SK-N-SH treated with all-trans-retinoic acid at 6 μM for 48 hours (cell line): ENCODE measurements around the gene LMAN2L.
A peak's percentile ranks its signal among the peaks of the same experiment; 100 is the strongest.

Source experiments
- ATAC-seq: fragments of 200-7000 bp; cut with Tn5 transposase; 3 replicates; pipeline ENCODE4 v1.9.1; 2020; ENCODE audit warnings: mild to moderate bottlenecking, moderate library complexity
- BACH2 ChIP-seq: fragments of 250-450 bp; sonication (Bioruptor Pico); IDR thresholded peaks from 2 replicates; pipeline ENCODE4 v1.9.0; 2021; ENCODE audit warnings: mild to moderate bottlenecking, borderline replicate concordance
- CREB5 ChIP-seq: fragments of 250-450 bp; sonication (Bioruptor Pico); IDR thresholded peaks from 2 replicates; pipeline ENCODE4 v1.5.1; 2020; ENCODE audit warnings: low read depth, mild to moderate bottlenecking, moderate library complexity
- CSDC2 ChIP-seq: fragments of 250-450 bp; sonication (Bioruptor Pico); IDR thresholded peaks from 2 replicates; pipeline ENCODE4 v1.5.0; 2020; ENCODE audit warnings: mild to moderate bottlenecking, moderate library complexity
- CSRNP3 ChIP-seq: fragments of 250-450 bp; sonication (Bioruptor Pico); IDR thresholded peaks from 2 replicates; pipeline ENCODE4 v1.5.1; 2021; ENCODE audit warnings: mild to moderate bottlenecking, moderate library complexity
- GLIS3 ChIP-seq: fragments of 250-450 bp; sonication (Bioruptor Pico); IDR thresholded peaks from 2 replicates; pipeline ENCODE4 v1.5.0; 2020; ENCODE audit warnings: mild to moderate bottlenecking, moderate library complexity
- ISL1 ChIP-seq: fragments of 250-450 bp; sonication (Bioruptor Pico); IDR thresholded peaks from 2 replicates; pipeline ENCODE4 v2.1.2; 2022; ENCODE audit warnings: mild to moderate bottlenecking, moderate library complexity
- OSR1 ChIP-seq: fragments of 250-450 bp; sonication (Bioruptor Pico); IDR thresholded peaks from 2 replicates; pipeline ENCODE4 v1.8.0; 2022; ENCODE audit warnings: moderate library complexity, mild to moderate bottlenecking, inconsistent platforms
- PATZ1 ChIP-seq: fragments of 250-450 bp; sonication (Bioruptor Pico); IDR thresholded peaks from 2 replicates; pipeline ENCODE4 v1.8.0; 2020; ENCODE audit warnings: mild to moderate bottlenecking, moderate library complexity, borderline replicate concordance
- POU6F1 ChIP-seq: fragments of 250-450 bp; sonication (Bioruptor Pico); IDR thresholded peaks from 2 replicates; pipeline ENCODE4 v1.8.0; 2021; ENCODE audit warnings: low read depth, mild to moderate bottlenecking, moderate library complexity, borderline replicate concordance
- PPARA ChIP-seq: fragments of 250-450 bp; sonication (Bioruptor Pico); IDR thresholded peaks from 2 replicates; pipeline ENCODE4 v1.5.0; 2020; ENCODE audit warnings: mild to moderate bottlenecking, borderline replicate concordance
- RARB ChIP-seq: fragments of 250-450 bp; sonication (Bioruptor Pico); IDR thresholded peaks from 2 replicates; pipeline ENCODE4 v1.8.0; 2021; ENCODE audit warnings: mild to moderate bottlenecking, moderate library complexity
- SNAI2 ChIP-seq: fragments of 250-450 bp; sonication (Bioruptor Pico); IDR thresholded peaks from 2 replicates; pipeline ENCODE4 v1.5.0; 2020; ENCODE audit warnings: mild to moderate bottlenecking, moderate library complexity
- TCF4 ChIP-seq: fragments of 250-450 bp; sonication (Bioruptor Pico); IDR thresholded peaks from 2 replicates; pipeline ENCODE4 v1.8.0; 2021; ENCODE audit warnings: mild to moderate bottlenecking, moderate library complexity, borderline replicate concordance
- TSHZ2 ChIP-seq: fragments of 250-450 bp; sonication (Bioruptor Pico); IDR thresholded peaks from 2 replicates; pipeline ENCODE4 v1.5.0; 2020; ENCODE audit warnings: mild to moderate bottlenecking, moderate library complexity
- ZC3H10 ChIP-seq: fragments of 250-450 bp; sonication (Bioruptor Pico); IDR thresholded peaks from 2 replicates; pipeline ENCODE4 v1.5.1; 2021; ENCODE audit warnings: mild to moderate bottlenecking, moderate library complexity
- ZFP3 ChIP-seq: fragments of 250-450 bp; sonication (Bioruptor Pico); IDR thresholded peaks from 2 replicates; pipeline ENCODE4 v1.5.0; 2020; ENCODE audit warnings: mild to moderate bottlenecking, moderate library complexity
- ZFP30 ChIP-seq: fragments of 450-650 bp; formaldehyde crosslinking; IDR thresholded peaks from 2 replicates; pipeline ENCODE4 v1.5.0; 2022; ENCODE audit warnings: mild to moderate bottlenecking, moderate library complexity
- ZNF565 ChIP-seq: fragments of 450-650 bp; formaldehyde crosslinking; conservative IDR thresholded peaks from 2 replicates; pipeline ENCODE4 v1.5.0; 2020; ENCODE audit warnings: low read depth, mild to moderate bottlenecking, moderate library complexity
- ZNF70 ChIP-seq: fragments of 450-650 bp; formaldehyde crosslinking; IDR thresholded peaks from 2 replicates; pipeline ENCODE4 v1.5.0; 2020; ENCODE audit warnings: mild to moderate bottlenecking, moderate library complexity
- ZNF8 ChIP-seq: fragments of 450-650 bp; formaldehyde crosslinking; IDR thresholded peaks from 2 replicates; pipeline ENCODE4 v1.5.0; 2020; ENCODE audit warnings: mild to moderate bottlenecking, moderate library complexity

The LMAN2L gene

GRCh38 chr2:96739633-96740428, at the start of gene LMAN2L:
Gene LMAN2L (minus strand): TSS chr2:96740064. CDS start chr2:96740040, 24 bp downstream.
- TF ChIP-seq BACH2 (no peak), TCF4 (no peak), ZFP3 (no peak), OSR1 (no peak), GLIS3 (CRISPR knock-in tag) (no peak), PPARA (no peak), SNAI2 (CRISPR knock-in tag) (no peak), CSRNP3 (CRISPR knock-in tag) (no peak), ZC3H10 (CRISPR knock-in tag) (no peak), CREB5 (CRISPR knock-in tag) (no peak), ISL1 (CRISPR knock-in tag) (no peak), RARB (CRISPR knock-in tag) (no peak), PATZ1 (CRISPR knock-in tag) (no peak)
- ATAC-seq: peak; percentile 100

- no peak for TF ChIP-seq PATZ1 (CRISPR knock-in tag)
- TF ChIP-seq ZFP30: no peak
- no peak for TF ChIP-seq ZFP3
- no peak for TF ChIP-seq RARB (CRISPR knock-in tag)
- TF ChIP-seq CSDC2 (CRISPR knock-in tag): no peak
- TF ChIP-seq POU6F1 (CRISPR knock-in tag): no peak
- no peak for TF ChIP-seq ZC3H10 (CRISPR knock-in tag)
- no peak for ATAC-seq
These were observed 49.4 kb upstream of the LMAN2L start for GRCh38 chr2:96789245-96789617.

GRCh38 chr2:96788442-96789244, 48.8 kb upstream of the LMAN2L start:
- no peak for TF ChIP-seq ZNF565
- no peak for TF ChIP-seq ZNF8 (CRISPR knock-in tag)
- no peak for TF ChIP-seq ZFP30
- TF ChIP-seq RARB (CRISPR knock-in tag): no peak
- no peak for TF ChIP-seq ZFP3
- no peak for TF ChIP-seq ISL1 (CRISPR knock-in tag)
- no peak for TF ChIP-seq TCF4
- TF ChIP-seq PATZ1 (CRISPR knock-in tag): no peak
- TF ChIP-seq ZNF70: no peak
- no peak for TF ChIP-seq BACH2
- TF ChIP-seq OSR1: no peak
- no peak for TF ChIP-seq TSHZ2 (CRISPR knock-in tag)
- TF ChIP-seq CSRNP3 (CRISPR knock-in tag): no peak
- ATAC-seq: peak; percentile 90
